ENCODE measurements around the gene BTBD9. TPM values are rescaled to one million over a fixed set of nuclear protein-coding genes. Genes with fewer than 3 reads are reported as not detected.
"Not testable (repeated sequence)": the region's sequence is repeated elsewhere in the genome, so short reads cannot be mapped to it uniquely, and the experiment has no call there.

Gene BTBD9
- total RNA-seq, 1 experiment from 2014 or later, result 4.7 TPM

DNA sequence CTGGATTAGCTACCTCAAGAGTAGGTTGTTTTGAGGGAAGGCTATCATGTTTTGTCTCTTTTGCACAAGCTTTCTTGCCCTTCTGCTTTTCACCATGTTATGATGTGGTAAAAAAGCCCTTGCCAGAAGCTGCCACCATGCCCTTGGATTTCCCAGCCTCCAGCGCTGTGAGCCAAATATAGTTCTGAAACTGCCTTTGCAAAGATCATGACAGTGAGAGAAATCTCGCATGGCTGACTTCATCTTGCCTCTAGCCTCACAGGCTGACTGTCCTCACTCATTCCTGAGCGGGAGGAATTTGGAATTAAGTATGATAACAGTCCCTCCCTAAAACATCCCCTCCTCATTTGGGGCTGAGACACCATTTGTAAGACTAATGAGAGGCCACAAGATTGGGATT is 207.7 kb downstream of the BTBD9 start:
- Histone ChIP-seq H2AFZ (ENCODE audit: low read length) (no peak overlapping the region), H3K27ac (ENCODE audit: low read length) (no peak overlapping the region), H3K4me2 (ENCODE audit: low read depth, low read length, poor library complexity, severe bottlenecking) (no peak overlapping the region), H3K9me2 (replicated peaks; ENCODE audit: insufficient read depth, low read length) (no peaks in the 10 kb centered on the region), H4K20me1 (ENCODE audit: insufficient read depth, low read depth, low read length) (no peaks in the 10 kb centered on the region), H3K4me1 (ENCODE audit: low read length) (peaks cover 10% of the 10 kb centered on the region), H3K27me3 (ENCODE audit: low read length) (no peaks in the 10 kb centered on the region), H3K4me3 (ENCODE audit: low read length) (no peak overlapping the region), H3K9ac (ENCODE audit: low read length) (no peak overlapping the region), H3K36me3 (ENCODE audit: insufficient read depth, low read length) (no peaks in the 10 kb centered on the region), H3K9me3 (ENCODE audit: low read length) (no peaks in the 10 kb centered on the region), H3K79me2 (ENCODE audit: low read length) (no peaks in the 10 kb centered on the region)
- no peak for DNase-seq

DNA sequence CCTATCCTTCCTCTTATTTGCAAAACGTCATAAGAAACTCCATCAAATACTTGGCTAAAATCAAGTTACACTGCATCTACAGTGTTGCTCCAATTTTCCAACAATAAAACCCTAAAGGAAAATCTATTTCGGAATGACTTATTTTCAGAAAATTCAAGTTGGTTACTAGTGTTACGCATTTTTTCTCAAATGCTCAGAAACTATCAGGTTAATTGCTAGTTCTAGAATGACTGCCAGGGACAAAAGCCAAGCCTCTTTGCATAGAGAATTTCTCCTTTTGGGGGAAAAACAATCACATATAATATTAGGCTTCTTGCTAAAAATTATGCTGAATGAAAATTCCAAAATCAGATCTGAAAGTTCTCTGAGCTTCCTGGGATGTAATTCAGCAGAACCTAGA is 210.2 kb downstream of the BTBD9 start:
- H3K4me1 ChIP-seq (ENCODE audit: low read length), result peaks cover 10% of the 10 kb centered on the region
- H3K9me3 ChIP-seq (ENCODE audit: low read length), result no peaks in the 10 kb centered on the region
- no peaks in the 10 kb centered on the region for H3K27me3 ChIP-seq (ENCODE audit: low read length)
- H4K20me1 ChIP-seq (ENCODE audit: insufficient read depth, low read depth, low read length), result no peaks in the 10 kb centered on the region
- H3K9ac ChIP-seq (ENCODE audit: low read length), result no peak overlapping the region
- no peak overlapping the region for H3K4me3 ChIP-seq (ENCODE audit: low read length)
- H3K4me2 ChIP-seq (ENCODE audit: low read depth, low read length, poor library complexity, severe bottlenecking), result no peak overlapping the region
- no peak overlapping the region for H2AFZ ChIP-seq (ENCODE audit: low read length)
- no peaks in the 10 kb centered on the region for H3K9me2 ChIP-seq (replicated peaks; ENCODE audit: insufficient read depth, low read length)
- H3K36me3 ChIP-seq (ENCODE audit: insufficient read depth, low read length), result no peaks in the 10 kb centered on the region
- H3K27ac ChIP-seq (ENCODE audit: low read length), result no peak overlapping the region
- DNase-seq, result no peak
- H3K79me2 ChIP-seq (ENCODE audit: low read length), result no peaks in the 10 kb centered on the region

DNA sequence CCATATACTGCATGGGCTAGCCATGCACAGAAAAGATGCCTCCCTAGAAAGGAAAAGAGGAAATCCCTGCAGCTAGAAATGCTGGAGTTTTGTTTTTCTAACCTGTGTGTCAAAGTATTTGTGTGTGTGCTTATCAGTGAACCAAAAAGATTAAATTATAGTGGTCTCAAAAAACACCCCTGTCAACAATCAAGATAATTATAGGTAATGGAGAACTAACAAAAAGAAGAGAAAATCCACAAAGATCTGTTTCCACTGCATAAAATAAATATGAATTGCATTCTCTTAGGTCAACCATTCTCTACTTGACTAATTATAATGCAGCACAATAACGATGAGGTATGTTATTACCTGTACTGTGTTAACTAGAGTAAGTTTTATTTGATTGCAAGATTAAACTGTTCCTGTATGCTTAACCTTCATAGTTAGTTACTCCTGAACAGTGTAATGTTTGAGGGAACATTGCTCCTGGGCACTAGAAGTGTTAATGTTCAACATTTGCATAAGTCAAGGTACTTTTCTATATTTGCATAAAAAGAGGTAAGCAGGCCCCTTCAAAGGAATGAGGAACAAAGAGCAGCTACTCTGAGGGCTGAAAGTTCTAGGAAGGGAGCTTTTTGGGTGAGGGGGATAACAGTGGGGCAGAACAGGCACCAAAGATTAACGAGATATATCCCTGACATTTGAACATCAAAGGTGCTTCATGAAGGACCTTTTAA is 212.1 kb downstream of the BTBD9 start:
- Histone ChIP-seq H3K4me1 (ENCODE audit: low read length) (peaks cover 10% of the 10 kb centered on the region), H3K9me3 (ENCODE audit: low read length) (no peaks in the 10 kb centered on the region), H3K27ac (ENCODE audit: low read length) (no peak overlapping the region), H3K79me2 (ENCODE audit: low read length) (no peaks in the 10 kb centered on the region), H3K27me3 (ENCODE audit: low read length) (no peaks in the 10 kb centered on the region), H3K36me3 (ENCODE audit: insufficient read depth, low read length) (no peaks in the 10 kb centered on the region), H3K9me2 (replicated peaks; ENCODE audit: insufficient read depth, low read length) (no peaks in the 10 kb centered on the region), H2AFZ (ENCODE audit: low read length) (no peak overlapping the region), H3K4me3 (ENCODE audit: low read length) (no peak overlapping the region), H3K4me2 (ENCODE audit: low read depth, low read length, poor library complexity, severe bottlenecking) (peak overlapping the region; percentile 23), H4K20me1 (ENCODE audit: insufficient read depth, low read depth, low read length) (no peaks in the 10 kb centered on the region), H3K9ac (ENCODE audit: low read length) (no peak overlapping the region)
- peak; percentile 47 for DNase-seq

DNA sequence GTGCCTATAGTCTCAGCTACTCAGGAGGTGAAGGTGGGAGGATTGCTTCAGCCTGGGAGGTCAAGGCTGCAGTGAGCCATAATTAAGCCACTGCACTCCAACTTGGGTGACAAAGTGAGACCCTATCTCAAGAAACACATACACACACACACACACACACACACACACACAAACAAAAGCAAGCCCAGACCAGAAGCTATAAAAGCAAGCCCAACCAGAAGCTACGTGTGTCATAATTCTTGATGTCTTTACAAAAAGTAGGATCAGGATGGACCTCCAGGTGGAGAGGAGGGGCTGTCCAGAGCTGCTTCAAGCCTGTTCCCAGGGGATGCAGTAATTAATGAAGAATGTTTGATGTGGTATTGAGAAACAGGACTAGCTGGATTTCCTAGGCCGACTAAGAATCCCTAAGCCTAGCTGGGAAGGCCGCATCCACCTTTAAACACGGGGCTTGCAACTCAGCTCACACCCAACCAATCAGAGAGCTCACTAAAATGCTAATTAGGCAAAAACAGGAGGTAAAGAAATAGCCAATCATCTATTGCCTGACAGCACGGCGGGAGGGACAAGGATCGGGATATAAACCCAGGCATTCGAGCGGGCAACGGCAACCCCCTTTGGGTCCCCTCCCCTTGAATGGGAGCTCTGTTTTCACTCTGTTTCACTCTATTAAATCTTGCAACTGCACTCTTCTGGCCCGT is 213.8 kb downstream of the BTBD9 start:
- H3K27me3 ChIP-seq (ENCODE audit: low read length); H3K9me3 ChIP-seq (ENCODE audit: low read length); H3K4me2 ChIP-seq (ENCODE audit: low read depth, low read length, poor library complexity, severe bottlenecking); H3K36me3 ChIP-seq (ENCODE audit: insufficient read depth, low read length); H2AFZ ChIP-seq (ENCODE audit: low read length); H3K9ac ChIP-seq (ENCODE audit: low read length); H3K9me2 ChIP-seq (replicated peaks; ENCODE audit: insufficient read depth, low read length); H3K79me2 ChIP-seq (ENCODE audit: low read length); H4K20me1 ChIP-seq (ENCODE audit: insufficient read depth, low read depth, low read length); H3K27ac ChIP-seq (ENCODE audit: low read length); H3K4me3 ChIP-seq (ENCODE audit: low read length); DNase-seq: not testable (repeated sequence)
- peaks cover 10% of the 10 kb centered on the region for H3K4me1 ChIP-seq (ENCODE audit: low read length)

DNA sequence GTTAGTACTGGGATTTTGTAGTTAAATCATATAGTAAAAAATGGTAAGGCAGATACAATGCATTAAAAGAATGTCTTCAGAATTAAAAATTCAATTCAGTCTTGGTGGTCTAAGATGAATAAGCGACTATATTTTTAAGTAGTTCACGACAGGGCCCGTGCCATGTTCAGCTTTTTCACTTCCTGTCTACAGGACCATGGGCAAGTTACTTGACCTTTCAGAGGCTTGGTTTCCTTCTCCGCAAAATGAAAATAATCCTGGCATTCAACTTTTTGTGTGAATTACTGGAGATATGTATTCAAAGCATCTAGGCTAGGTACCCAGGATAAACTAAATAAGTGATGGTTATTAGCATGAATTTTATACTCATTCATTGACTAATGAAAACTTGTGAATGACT is 216.0 kb downstream of the BTBD9 start:
- H2AFZ ChIP-seq (ENCODE audit: low read length), result no peak overlapping the region
- no peak for DNase-seq
- H3K4me3 ChIP-seq (ENCODE audit: low read length), result no peak overlapping the region
- no peaks in the 10 kb centered on the region for H3K27me3 ChIP-seq (ENCODE audit: low read length)
- no peaks in the 10 kb centered on the region for H4K20me1 ChIP-seq (ENCODE audit: insufficient read depth, low read depth, low read length)
- peaks cover 10% of the 10 kb centered on the region for H3K4me1 ChIP-seq (ENCODE audit: low read length)
- H3K36me3 ChIP-seq (ENCODE audit: insufficient read depth, low read length), result no peaks in the 10 kb centered on the region
- no peaks in the 10 kb centered on the region for H3K9me3 ChIP-seq (ENCODE audit: low read length)
- H3K4me2 ChIP-seq (ENCODE audit: low read depth, low read length, poor library complexity, severe bottlenecking), result no peak overlapping the region
- no peak overlapping the region for H3K27ac ChIP-seq (ENCODE audit: low read length)
- H3K79me2 ChIP-seq (ENCODE audit: low read length), result no peaks in the 10 kb centered on the region
- H3K9me2 ChIP-seq (replicated peaks; ENCODE audit: insufficient read depth, low read length), result no peaks in the 10 kb centered on the region
- no peak overlapping the region for H3K9ac ChIP-seq (ENCODE audit: low read length)

DNA sequence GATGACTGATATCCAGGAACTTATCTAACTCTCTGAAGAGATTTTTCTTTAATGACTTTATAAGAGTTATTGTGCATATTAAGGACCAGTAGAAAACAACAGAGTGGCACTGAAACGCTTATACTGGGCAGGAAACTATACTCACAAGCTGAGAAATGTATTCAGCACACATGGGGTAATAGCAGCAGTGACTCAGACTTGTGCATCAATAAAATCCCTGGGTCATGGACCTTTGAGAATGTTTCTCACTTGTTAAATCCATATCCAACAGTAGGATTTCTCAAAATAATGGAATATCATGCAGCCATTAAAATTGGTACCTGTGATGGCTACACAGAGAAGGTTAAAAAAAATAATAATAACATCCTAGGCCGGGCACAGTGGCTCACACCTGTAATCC is 219.5 kb downstream of the BTBD9 start:
- Histone ChIP-seq H3K9me3 (ENCODE audit: low read length) (no peaks in the 10 kb centered on the region), H3K27me3 (ENCODE audit: low read length) (no peaks in the 10 kb centered on the region)
- no peak for DNase-seq

DNA sequence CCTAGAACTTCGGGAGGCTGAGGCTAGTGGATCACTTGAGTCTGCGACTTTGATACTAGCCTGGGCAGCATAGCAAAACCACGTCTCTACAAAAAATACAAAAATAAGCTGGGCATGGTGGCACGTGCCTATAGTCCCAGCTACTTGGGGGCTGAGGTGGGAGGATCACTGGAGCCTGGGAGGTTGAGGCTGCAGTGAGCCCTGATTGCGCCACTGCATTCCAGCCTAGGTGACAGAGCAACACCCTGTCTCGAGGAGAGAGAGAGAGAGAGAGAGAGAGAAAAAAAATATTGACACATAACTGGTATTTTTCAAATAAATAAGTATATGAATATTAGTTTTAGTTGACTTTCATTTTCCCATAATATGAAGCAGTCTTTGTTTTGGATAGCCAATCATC is 222.2 kb downstream of the BTBD9 start:
- Histone ChIP-seq H3K79me2 (ENCODE audit: low read length) (no peaks in the 10 kb centered on the region), H3K9me3 (ENCODE audit: low read length) (no peaks in the 10 kb centered on the region)
- no peak for DNase-seq

More for the DNA sequence above, 219.5 kb downstream of the BTBD9 start:
- Histone ChIP-seq H3K4me1 (ENCODE audit: low read length) (no peaks in the 10 kb centered on the region), H3K9ac (ENCODE audit: low read length) (no peak overlapping the region), H3K9me2 (replicated peaks; ENCODE audit: insufficient read depth, low read length) (no peaks in the 10 kb centered on the region), H3K36me3 (ENCODE audit: insufficient read depth, low read length) (no peaks in the 10 kb centered on the region), H3K4me3 (ENCODE audit: low read length) (no peak overlapping the region), H2AFZ (ENCODE audit: low read length) (no peak overlapping the region), H3K27ac (ENCODE audit: low read length) (no peak overlapping the region), H3K4me2 (ENCODE audit: low read depth, low read length, poor library complexity, severe bottlenecking) (no peak overlapping the region), H3K79me2 (ENCODE audit: low read length) (no peaks in the 10 kb centered on the region), H4K20me1 (ENCODE audit: insufficient read depth, low read depth, low read length) (peaks cover 9% of the 10 kb centered on the region; the same call in 1 of the 2 replicates)

DNA sequence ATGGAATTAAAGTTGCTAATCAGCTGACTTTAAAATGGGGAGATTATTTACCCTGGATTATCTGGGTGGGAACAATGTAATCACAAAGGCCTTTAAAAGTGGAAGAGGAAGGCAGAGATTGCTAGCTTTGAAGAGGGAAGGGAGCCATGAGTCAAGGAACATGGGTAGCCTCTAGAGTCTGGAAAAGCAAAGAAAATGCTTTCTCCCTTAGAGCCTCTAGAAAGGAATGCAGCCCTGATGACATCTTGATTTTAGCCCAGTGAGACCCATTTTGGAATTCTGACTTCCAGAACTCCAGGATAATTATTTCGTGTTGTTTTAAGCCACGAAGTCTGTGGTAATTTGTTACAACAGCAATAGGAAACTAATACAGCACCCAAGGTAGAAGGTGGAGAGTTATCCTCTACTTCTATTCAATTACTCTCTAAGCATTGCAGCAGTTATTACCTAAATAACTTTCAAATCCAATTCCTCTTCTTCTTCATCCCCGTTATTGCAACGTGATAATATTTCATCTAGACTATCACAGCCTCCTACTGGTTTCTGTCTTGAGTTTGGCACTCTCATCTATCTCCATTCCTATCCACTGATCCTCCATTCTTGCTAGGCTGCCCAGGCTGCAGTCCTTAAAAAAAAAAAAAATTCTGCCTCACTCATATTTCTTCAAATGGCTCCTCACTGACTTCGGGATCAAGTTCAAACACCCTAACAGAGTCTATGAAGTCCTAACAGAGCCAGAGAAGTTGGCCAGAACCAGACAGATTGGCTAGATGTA is 224.3 kb downstream of the BTBD9 start:
- Histone ChIP-seq H3K36me3 (ENCODE audit: insufficient read depth, low read length) (no peaks in the 10 kb centered on the region), H3K9ac (ENCODE audit: low read length) (no peak overlapping the region), H3K9me2 (replicated peaks; ENCODE audit: insufficient read depth, low read length) (no peaks in the 10 kb centered on the region), H3K9me3 (ENCODE audit: low read length) (no peaks in the 10 kb centered on the region), H2AFZ (ENCODE audit: low read length) (no peak overlapping the region), H3K4me1 (ENCODE audit: low read length) (no peaks in the 10 kb centered on the region), H3K4me2 (ENCODE audit: low read depth, low read length, poor library complexity, severe bottlenecking) (no peak overlapping the region), H4K20me1 (ENCODE audit: insufficient read depth, low read depth, low read length) (peaks cover 9% of the 10 kb centered on the region; the same call in 1 of the 2 replicates), H3K4me3 (ENCODE audit: low read length) (no peak overlapping the region), H3K79me2 (ENCODE audit: low read length) (no peaks in the 10 kb centered on the region), H3K27ac (ENCODE audit: low read length) (no peak overlapping the region), H3K27me3 (ENCODE audit: low read length) (no peaks in the 10 kb centered on the region)
- no peak for DNase-seq

More for the DNA sequence above, 222.2 kb downstream of the BTBD9 start:
- no peaks in the 10 kb centered on the region for H3K9me2 ChIP-seq (replicated peaks; ENCODE audit: insufficient read depth, low read length)
- no peaks in the 10 kb centered on the region for H3K36me3 ChIP-seq (ENCODE audit: insufficient read depth, low read length)
- no peak overlapping the region for H2AFZ ChIP-seq (ENCODE audit: low read length)
- H3K27me3 ChIP-seq (ENCODE audit: low read length), result no peaks in the 10 kb centered on the region
- H3K27ac ChIP-seq (ENCODE audit: low read length), result no peak overlapping the region
- no peaks in the 10 kb centered on the region for H3K4me1 ChIP-seq (ENCODE audit: low read length)
- H3K4me2 ChIP-seq (ENCODE audit: low read depth, low read length, poor library complexity, severe bottlenecking), result no peak overlapping the region
- H3K9ac ChIP-seq (ENCODE audit: low read length), result no peak overlapping the region
- peaks cover 9% of the 10 kb centered on the region; the same call in 1 of the 2 replicates for H4K20me1 ChIP-seq (ENCODE audit: insufficient read depth, low read depth, low read length)
- no peak overlapping the region for H3K4me3 ChIP-seq (ENCODE audit: low read length)

Data from Karpas-422 (cell line).